ENCODE data around the gene MORN4.

- TF ChIP-seq CTCF (IDR thresholded peaks at IDR 0.05; ENCODE audit: low read depth, low read length) (no peak), MAX (IDR thresholded peaks at IDR 0.05; ENCODE audit: low read depth, low read length) (no peak), POLR2A (IDR thresholded peaks at IDR 0.05; ENCODE audit: extremely low read depth, insufficient read length) (no peak)
These were observed 42.4 kb downstream of the MORN4 start for GRCh38 chr10:97590748-97591495.
